Stimulated activated memory B cell treated with anti-CD40 and anti-IgM and Interleukin-4, amounts not matched to agents 10 μg/mL and 1 μg/mL and 100 μg/mL, for 72 hours (primary cell): ENCODE results near the gene CEP83.
"Not testable (repeated sequence)": the region's sequence is repeated elsewhere in the genome, so short reads cannot be mapped to it uniquely, and the experiment has no call there.

Source experiments
- ATAC-seq: fragments of 150-1000 bp; cut with Tn5 transposase; 2 replicates; pipeline ENCODE4 v1.10.0; 2021
- H3K27ac Mint-ChIP-seq: one replicate; pipeline ENCODE4 v1.8.0; 2022; ENCODE audit warnings: mild to moderate bottlenecking, mixed read lengths
- H3K27me3 Mint-ChIP-seq: one replicate; pipeline ENCODE4 v1.8.0; 2022; ENCODE audit warnings: mixed read lengths
- H3K36me3 Mint-ChIP-seq: one replicate; pipeline ENCODE4 v1.8.0; 2022; ENCODE audit warnings: mixed read lengths
- H3K4me1 Mint-ChIP-seq: one replicate; pipeline ENCODE4 v1.8.0; 2022; ENCODE audit warnings: mixed read lengths
- H3K4me3 Mint-ChIP-seq: one replicate; pipeline ENCODE4 v1.8.0; 2022; ENCODE audit warnings: mild to moderate bottlenecking, moderate library complexity, mixed read lengths
- H3K9me3 Mint-ChIP-seq: one replicate; pipeline ENCODE4 v1.8.0; 2022; ENCODE audit warnings: mixed read lengths

The CEP83 gene

GRCh38 chr12:94418517-94418916 is 41.1 kb downstream of the CEP83 start:
- H3K27me3 Mint-ChIP-seq, result no peaks in the 10 kb centered on the region
- H3K9me3 Mint-ChIP-seq, result peaks cover 13% of the 10 kb centered on the region
- no peak overlapping the region for H3K4me3 Mint-ChIP-seq
- ATAC-seq, result no peak
- peaks cover 36% of the 10 kb centered on the region for H3K36me3 Mint-ChIP-seq
- H3K4me1 Mint-ChIP-seq, result peaks cover 11% of the 10 kb centered on the region
- H3K27ac Mint-ChIP-seq, result no peak overlapping the region

DNA sequence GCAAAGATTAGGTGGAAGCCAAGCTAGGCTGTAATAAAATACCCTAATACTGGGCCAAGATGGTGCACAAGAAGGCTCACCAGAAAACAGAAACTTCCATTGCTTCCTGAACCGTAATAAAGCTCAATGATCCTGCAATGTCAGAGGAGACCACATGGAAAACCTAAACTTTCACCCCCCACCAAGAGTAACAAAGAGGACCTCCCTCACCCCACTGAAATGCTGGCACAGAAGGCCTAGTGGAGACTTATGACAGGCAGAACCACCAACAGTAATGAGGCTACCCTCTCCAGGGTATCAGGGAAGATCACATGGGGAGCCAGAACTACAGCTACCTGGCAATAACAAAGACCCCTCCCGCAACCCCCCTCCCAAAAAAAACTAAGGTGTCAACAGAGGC is 43.1 kb downstream of the CEP83 start:
- no peak for ATAC-seq
- peaks cover 11% of the 10 kb centered on the region for H3K4me1 Mint-ChIP-seq
- H3K27me3 Mint-ChIP-seq, result no peaks in the 10 kb centered on the region
- H3K27ac Mint-ChIP-seq, result no peak overlapping the region
- peaks cover 23% of the 10 kb centered on the region for H3K36me3 Mint-ChIP-seq
- H3K9me3 Mint-ChIP-seq, result peaks cover 3% of the 10 kb centered on the region
- H3K4me3 Mint-ChIP-seq, result no peak overlapping the region

- Mint-ChIP-seq H3K4me3 (no peak overlapping the region), H3K4me1 (peaks cover 11% of the 10 kb centered on the region), H3K36me3 (peaks cover 23% of the 10 kb centered on the region), H3K27me3 (no peaks in the 10 kb centered on the region), H3K9me3 (peaks cover 3% of the 10 kb centered on the region), H3K27ac (no peak overlapping the region)
- ATAC-seq, result no peak
These were observed 44.6 kb downstream of the CEP83 start for GRCh38 chr12:94415066-94415465.

DNA sequence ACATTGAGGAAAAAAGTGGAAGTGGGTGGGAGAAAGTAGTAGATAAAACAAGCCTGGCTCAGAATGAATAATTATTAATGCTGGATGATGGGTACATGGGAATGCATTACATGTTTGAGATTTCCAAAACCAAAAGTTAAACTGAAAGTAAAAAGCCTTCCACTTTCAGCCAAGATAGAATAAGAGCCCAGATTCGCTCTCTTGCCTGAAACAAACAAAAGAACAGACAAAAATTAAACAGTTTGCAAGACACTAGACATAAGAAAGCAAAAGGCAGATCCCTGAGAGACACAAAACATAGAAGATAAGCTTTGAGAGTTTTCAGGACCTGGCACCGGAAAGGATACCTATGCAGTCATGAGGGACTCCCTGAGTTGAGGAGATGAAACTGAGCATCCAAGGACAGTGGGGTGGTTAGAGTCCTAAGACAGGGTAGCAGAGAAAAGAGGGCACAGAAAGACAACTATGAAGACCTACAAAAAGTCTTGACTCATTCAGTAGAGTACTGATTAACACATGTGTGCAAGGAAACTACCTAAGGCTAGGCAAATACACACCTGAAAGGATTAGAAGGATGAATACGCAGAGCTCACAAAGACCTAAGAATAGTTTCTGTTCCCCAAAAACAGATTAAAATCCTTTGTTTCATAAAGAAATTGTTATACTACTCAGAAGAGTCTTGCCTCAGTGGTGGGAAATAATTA is 54.1 kb downstream of the CEP83 start:
- Mint-ChIP-seq H3K27me3 (no peaks in the 10 kb centered on the region), H3K9me3 (no peaks in the 10 kb centered on the region), H3K27ac (peak overlapping the region; percentile 76), H3K4me1 (peaks cover 20% of the 10 kb centered on the region), H3K4me3 (peak overlapping the region; percentile 48), H3K36me3 (peaks cover 30% of the 10 kb centered on the region)
- peak; percentile 78 for ATAC-seq

DNA sequence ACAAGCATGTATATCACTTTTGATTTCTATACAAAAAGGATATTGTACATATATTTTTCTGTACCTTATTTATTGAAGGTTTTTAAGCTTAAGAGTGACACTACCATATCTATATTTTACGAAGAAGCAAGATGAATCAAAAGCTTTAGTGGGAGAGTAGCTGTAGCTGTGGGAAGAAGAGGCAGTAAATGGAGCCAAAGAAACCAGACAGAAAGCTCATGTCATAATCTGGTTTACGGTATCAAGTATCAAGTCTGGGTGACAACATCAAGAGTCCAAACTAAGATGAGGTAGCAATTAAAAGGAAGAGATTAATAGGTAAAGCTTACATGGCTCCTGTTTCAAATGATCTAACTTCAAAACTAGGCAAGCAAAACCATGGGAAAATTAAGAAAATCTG is 54.8 kb downstream of the CEP83 start:
- H3K36me3 Mint-ChIP-seq, result peaks cover 37% of the 10 kb centered on the region
- no peak overlapping the region for H3K4me3 Mint-ChIP-seq
- H3K27ac Mint-ChIP-seq, result peak overlapping the region; percentile 76
- no peaks in the 10 kb centered on the region for H3K9me3 Mint-ChIP-seq
- H3K4me1 Mint-ChIP-seq, result peaks cover 20% of the 10 kb centered on the region
- no peak for ATAC-seq
- H3K27me3 Mint-ChIP-seq, result no peaks in the 10 kb centered on the region

- peaks cover 18% of the 10 kb centered on the region for H3K4me1 Mint-ChIP-seq
- H3K4me3 Mint-ChIP-seq, result no peak overlapping the region
- H3K27ac Mint-ChIP-seq, result no peak overlapping the region
- H3K9me3 Mint-ChIP-seq, result peaks cover 7% of the 10 kb centered on the region
- H3K27me3 Mint-ChIP-seq, result no peaks in the 10 kb centered on the region
- peaks cover 56% of the 10 kb centered on the region for H3K36me3 Mint-ChIP-seq
- ATAC-seq, result no peak
These were observed 58.3 kb downstream of the CEP83 start for GRCh38 chr12:94401326-94401725.

DNA sequence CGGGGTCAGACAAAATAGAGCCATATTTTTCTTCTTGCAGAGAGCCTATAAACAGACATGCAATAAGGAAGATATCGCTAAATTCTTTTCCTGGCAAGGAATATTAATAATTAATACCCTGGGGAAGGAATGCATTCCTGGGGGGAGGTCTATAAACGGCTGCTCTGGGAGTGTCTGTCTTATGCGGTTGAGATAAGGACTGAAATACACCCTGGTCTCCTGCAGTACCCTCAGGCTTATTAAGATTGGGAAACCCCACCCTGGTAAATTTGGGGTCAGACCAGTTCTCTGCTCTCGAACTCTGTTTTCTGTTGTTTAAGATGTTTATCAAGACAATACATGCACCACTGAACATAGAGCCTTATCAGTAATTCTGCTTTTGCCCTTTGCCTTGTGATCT is 61.0 kb downstream of the CEP83 start:
- H3K9me3 Mint-ChIP-seq, H3K4me3 Mint-ChIP-seq, H3K27ac Mint-ChIP-seq, H3K4me1 Mint-ChIP-seq, ATAC-seq, H3K27me3 Mint-ChIP-seq: not testable (repeated sequence)
- H3K36me3 Mint-ChIP-seq, result peaks cover 72% of the 10 kb centered on the region

GRCh38 chr12:94397401-94397800 is 62.3 kb downstream of the CEP83 start:
- Mint-ChIP-seq H3K9me3 (peaks cover 7% of the 10 kb centered on the region), H3K4me1 (no peaks in the 10 kb centered on the region), H3K27ac (no peak overlapping the region), H3K4me3 (no peak overlapping the region), H3K27me3 (no peaks in the 10 kb centered on the region), H3K36me3 (peaks cover 78% of the 10 kb centered on the region)
- ATAC-seq, result no peak

- H3K27ac Mint-ChIP-seq, H3K4me3 Mint-ChIP-seq, H3K4me1 Mint-ChIP-seq, H3K27me3 Mint-ChIP-seq, ATAC-seq, H3K9me3 Mint-ChIP-seq: not testable (repeated sequence)
- peaks cover 79% of the 10 kb centered on the region for H3K36me3 Mint-ChIP-seq
These were observed 63.7 kb downstream of the CEP83 start for GRCh38 chr12:94396014-94396413.

DNA sequence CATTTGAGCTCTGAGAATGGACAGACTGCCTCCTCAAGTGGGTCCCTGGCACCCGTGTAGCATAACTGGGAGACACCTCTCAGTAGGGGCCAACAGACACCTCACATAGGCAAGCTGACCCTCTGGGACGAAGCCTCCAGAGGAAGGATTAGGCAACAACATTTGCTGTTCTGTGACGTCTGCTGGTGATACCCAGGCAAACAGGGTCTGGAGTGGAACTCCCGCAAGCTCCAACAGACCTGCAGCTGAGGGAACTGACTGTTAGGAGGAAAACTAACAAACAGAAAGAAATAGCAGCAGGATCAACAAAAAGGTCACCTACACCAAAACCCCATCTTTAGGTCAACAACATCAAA is 69.6 kb downstream of the CEP83 start:
- H3K27ac Mint-ChIP-seq, result no peak overlapping the region
- H3K36me3 Mint-ChIP-seq, result peaks cover 80% of the 10 kb centered on the region

GRCh38 chr12:94389482-94390129 is 70.1 kb downstream of the CEP83 start:
- not testable (repeated sequence) for H3K4me1 Mint-ChIP-seq, ATAC-seq, H3K27me3 Mint-ChIP-seq, H3K9me3 Mint-ChIP-seq, H3K4me3 Mint-ChIP-seq, H3K27ac Mint-ChIP-seq
- H3K36me3 Mint-ChIP-seq, result peaks cover 82% of the 10 kb centered on the region

More for the DNA sequence above, 69.6 kb downstream of the CEP83 start:
- H3K4me3 Mint-ChIP-seq, result no peak overlapping the region
- no peak for ATAC-seq
- H3K27me3 Mint-ChIP-seq, result no peaks in the 10 kb centered on the region
- H3K9me3 Mint-ChIP-seq, result peaks cover 2% of the 10 kb centered on the region
- no peaks in the 10 kb centered on the region for H3K4me1 Mint-ChIP-seq

DNA sequence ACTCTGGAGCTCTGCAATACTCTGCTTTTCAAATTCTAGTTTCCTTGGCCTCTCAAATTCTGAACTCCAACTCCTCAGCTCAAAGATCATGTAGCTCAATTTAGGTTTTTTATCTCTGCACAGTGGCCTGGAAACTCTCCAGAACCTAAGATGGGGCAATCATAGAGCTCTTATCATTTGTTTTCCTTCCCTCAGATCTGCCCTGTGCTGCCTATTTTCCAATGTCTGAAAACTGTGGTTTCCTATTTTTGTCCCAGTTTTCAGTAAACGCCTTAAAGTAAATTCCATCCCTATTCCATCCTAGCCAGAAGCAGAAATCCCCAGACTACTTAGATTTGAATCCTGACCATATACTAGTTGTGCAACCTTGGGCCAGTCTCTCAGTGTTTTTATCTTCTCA is 73.2 kb downstream of the CEP83 start:
- no peak for ATAC-seq
- peaks cover 8% of the 10 kb centered on the region for H3K4me1 Mint-ChIP-seq
- H3K4me3 Mint-ChIP-seq, result no peak overlapping the region
- peaks cover 12% of the 10 kb centered on the region for H3K9me3 Mint-ChIP-seq
- no peak overlapping the region for H3K27ac Mint-ChIP-seq
- H3K36me3 Mint-ChIP-seq, result peaks cover 77% of the 10 kb centered on the region
- no peaks in the 10 kb centered on the region for H3K27me3 Mint-ChIP-seq

DNA sequence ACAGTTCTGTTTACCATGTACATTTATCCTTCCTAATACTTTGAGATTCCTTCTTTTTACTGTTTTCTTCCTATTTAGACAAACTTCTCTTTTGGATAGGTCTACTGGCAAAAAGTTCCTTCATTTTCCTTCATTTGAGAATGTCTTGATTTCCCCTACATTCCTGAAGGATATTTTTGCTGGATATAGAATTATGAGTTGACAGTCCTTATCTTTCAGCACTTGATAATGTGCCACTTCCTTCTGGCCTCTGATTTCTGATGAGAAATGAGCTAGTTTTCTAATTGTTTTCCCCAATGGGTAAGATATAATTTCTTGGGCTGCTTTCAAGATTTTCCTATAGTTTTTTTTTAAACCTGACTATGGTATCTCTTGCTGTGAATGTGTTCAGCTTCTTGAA is 75.6 kb downstream of the CEP83 start:
- H3K4me1 Mint-ChIP-seq, result peaks cover 29% of the 10 kb centered on the region
- no peaks in the 10 kb centered on the region for H3K27me3 Mint-ChIP-seq
- H3K4me3 Mint-ChIP-seq, result no peak overlapping the region
- H3K27ac Mint-ChIP-seq, result no peak overlapping the region
- ATAC-seq, result no peak
- H3K9me3 Mint-ChIP-seq, result peaks cover 12% of the 10 kb centered on the region
- H3K36me3 Mint-ChIP-seq, result peaks cover 66% of the 10 kb centered on the region

DNA sequence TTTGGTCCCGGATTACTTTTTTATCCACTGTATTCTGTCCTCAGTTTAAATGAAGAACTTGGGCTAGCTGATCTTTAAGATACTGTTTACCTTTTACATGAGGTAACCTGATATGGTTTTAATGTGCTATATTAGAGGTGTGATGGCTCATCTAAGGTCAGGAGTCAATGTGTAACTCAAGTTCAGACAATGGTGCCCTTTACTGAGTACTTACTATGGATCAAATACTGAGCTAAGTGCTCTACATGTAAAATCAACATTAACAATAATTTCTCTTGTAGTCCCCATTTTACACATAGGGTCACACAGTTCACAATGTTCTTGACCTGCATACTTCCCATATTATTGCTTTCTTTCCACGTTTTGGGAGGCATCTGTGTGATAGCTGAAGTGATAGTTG is 79.2 kb downstream of the CEP83 start:
- H3K27ac Mint-ChIP-seq, result peak overlapping the region; percentile 63

DNA sequence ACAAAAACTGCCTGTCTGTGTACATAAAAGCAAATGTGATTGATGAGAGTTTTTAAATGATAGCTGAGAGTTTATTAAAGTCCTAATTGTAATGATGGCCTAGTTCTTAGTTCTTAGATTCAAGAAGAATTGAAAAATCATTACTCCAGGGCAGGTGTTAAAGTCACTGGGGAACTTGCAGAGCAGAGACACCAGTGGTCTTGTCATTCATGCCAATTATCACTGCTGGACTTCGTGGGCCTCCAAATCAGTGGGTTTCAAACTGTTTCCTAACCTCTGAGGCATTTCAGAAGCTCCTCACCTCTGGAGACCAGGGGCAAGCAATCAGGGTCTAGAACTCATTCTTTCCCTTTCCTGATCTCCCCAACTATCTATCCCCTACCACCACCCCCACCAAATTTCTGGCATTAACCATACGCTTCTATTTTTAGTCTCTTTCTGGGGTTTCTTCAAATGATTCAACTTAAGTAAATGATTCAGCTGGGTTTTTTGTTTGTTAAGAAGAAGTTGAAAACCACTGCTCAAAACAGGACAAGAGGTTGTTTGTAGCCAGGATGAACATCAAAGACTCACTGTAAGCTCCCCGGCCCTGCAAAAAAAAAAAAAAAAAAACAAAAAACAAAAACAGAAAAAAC is 80.1 kb downstream of the CEP83 start:
- H3K9me3 Mint-ChIP-seq, result peaks cover 5% of the 10 kb centered on the region
- H3K27me3 Mint-ChIP-seq, result no peaks in the 10 kb centered on the region
- peak overlapping the region; percentile 63 for H3K27ac Mint-ChIP-seq
- H3K36me3 Mint-ChIP-seq, result peaks cover 65% of the 10 kb centered on the region
- H3K4me1 Mint-ChIP-seq, result peaks cover 29% of the 10 kb centered on the region
- ATAC-seq, result peak; percentile 74
- H3K4me3 Mint-ChIP-seq, result no peak overlapping the region

More for the DNA sequence above, 79.2 kb downstream of the CEP83 start:
- Mint-ChIP-seq H3K27me3 (no peaks in the 10 kb centered on the region), H3K4me3 (no peak overlapping the region), H3K9me3 (peaks cover 12% of the 10 kb centered on the region), H3K4me1 (peaks cover 29% of the 10 kb centered on the region), H3K36me3 (peaks cover 67% of the 10 kb centered on the region)
- no peak for ATAC-seq

- Mint-ChIP-seq H3K27me3 (no peaks in the 10 kb centered on the region), H3K9me3 (no peaks in the 10 kb centered on the region), H3K27ac (no peak overlapping the region), H3K4me3 (no peak overlapping the region), H3K4me1 (peaks cover 35% of the 10 kb centered on the region), H3K36me3 (peaks cover 51% of the 10 kb centered on the region)
- ATAC-seq, result no peak
These were observed 82.1 kb downstream of the CEP83 start for GRCh38 chr12:94377599-94377998.
